Parathyroid adenoma (tissue), 2 donors: Measurements from ENCODE around the gene UAP1L1.
"Not testable (repeated sequence)": the region's sequence is repeated elsewhere in the genome, so short reads cannot be mapped to it uniquely, and the experiment has no call there.

ENCODE experiments used
- H2AFZ ChIP-seq: fragments of 300-600 bp; sonication (generic); one replicate; pipeline ENCODE4 v1.7.0; 2017; ENCODE audit warnings: antibody characterized with exemption, mild to moderate bottlenecking
- H3K27ac ChIP-seq: fragments of 300-600 bp; sonication (generic); one replicate; pipeline ENCODE4 v1.7.0; 2017
- H3K27me3 ChIP-seq: fragments of 300-600 bp; sonication (generic); one replicate; pipeline ENCODE4 v1.7.0; 2017; ENCODE audit warnings: low read length; ENCODE audit not compliant: control insufficient read depth, insufficient read depth
- H3K36me3 ChIP-seq: fragments of 300-600 bp; sonication (generic); one replicate; pipeline ENCODE4 v1.7.0; 2017; ENCODE audit warnings: low read length; ENCODE audit not compliant: control insufficient read depth, insufficient read depth
- H3K4me1 ChIP-seq: fragments of 300-600 bp; sonication (generic); one replicate; pipeline ENCODE4 v1.7.0; 2017; ENCODE audit warnings: control low read depth
- H3K4me2 ChIP-seq: fragments of 300-600 bp; sonication (generic); one replicate; pipeline ENCODE4 v1.7.0; 2017; ENCODE audit warnings: low read length
- H3K4me3 ChIP-seq: fragments of 300-600 bp; sonication (generic); one replicate; pipeline ENCODE4 v1.7.0; 2017; ENCODE audit warnings: low read depth, low read length
- H3K79me2 ChIP-seq: fragments of 300-600 bp; sonication (generic); one replicate; pipeline ENCODE4 v1.7.0; 2017; ENCODE audit warnings: control low read depth
- H3K9ac ChIP-seq: fragments of 300-600 bp; sonication (generic); one replicate; pipeline ENCODE4 v1.7.0; 2017; ENCODE audit warnings: mild to moderate bottlenecking
- H3K9me3 ChIP-seq: fragments of 300-600 bp; sonication (generic); one replicate; pipeline ENCODE4 v1.7.0; 2017; ENCODE audit warnings: low read length; ENCODE audit not compliant: control insufficient read depth
- CTCF ChIP-seq: fragments of 300-600 bp; sonication (generic); IDR thresholded peaks from one replicate; pipeline ENCODE4 v1.7.0; 2017; ENCODE audit warnings: antibody characterized with exemption, mild to moderate bottlenecking
- donor health status: primary hyperparathyroidism.

UAP1L1 gene

DNA sequence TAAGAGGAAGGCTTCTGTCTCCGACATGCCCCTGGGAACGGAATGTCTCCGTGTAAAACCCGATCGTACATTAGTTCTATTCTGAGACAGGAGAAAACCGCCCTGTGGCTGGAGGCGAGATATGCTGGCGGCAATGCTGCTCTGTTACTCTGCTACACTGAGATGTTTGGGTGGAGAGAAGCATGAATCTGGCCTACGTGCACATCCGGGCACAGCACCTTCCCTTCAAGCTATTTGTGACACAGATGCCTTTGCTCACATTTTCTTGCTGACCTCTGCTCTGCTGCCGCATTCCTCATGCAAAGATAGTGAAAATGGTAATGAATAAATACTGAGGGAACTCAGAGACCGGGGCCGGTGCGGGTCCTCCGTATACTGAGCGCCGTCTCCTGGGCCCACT lies 39.4 kb downstream of the UAP1L1 start:
- Histone ChIP-seq H3K27me3 (no peaks in the 10 kb centered on the region), H3K36me3 (no peaks in the 10 kb centered on the region), H3K9ac (no peak overlapping the region), H3K4me2 (no peak overlapping the region), H3K27ac (no peak overlapping the region), H3K9me3 (no peaks in the 10 kb centered on the region), H3K4me1 (peaks cover 3% of the 10 kb centered on the region), H3K4me3 (no peak overlapping the region), H2AFZ (no peak overlapping the region), H3K79me2 (no peaks in the 10 kb centered on the region)
- TF ChIP-seq CTCF: no peak

- no peaks in the 10 kb centered on the region for H3K79me2 ChIP-seq
- H3K4me3 ChIP-seq: no peak overlapping the region
- no peak for TF ChIP-seq CTCF
- no peak overlapping the region for H3K4me2 ChIP-seq
- peaks cover 3% of the 10 kb centered on the region for H3K4me1 ChIP-seq
- no peaks in the 10 kb centered on the region for H3K36me3 ChIP-seq
- no peak overlapping the region for H3K27ac ChIP-seq
- no peak overlapping the region for H3K9ac ChIP-seq
- no peak overlapping the region for H2AFZ ChIP-seq
- H3K9me3 ChIP-seq: no peaks in the 10 kb centered on the region
- no peaks in the 10 kb centered on the region for H3K27me3 ChIP-seq
Measured at GRCh38 chr9:137117269-137117731, 40.0 kb downstream of the UAP1L1 start.

- not testable (repeated sequence) for H3K4me3 ChIP-seq, H3K27ac ChIP-seq, H3K79me2 ChIP-seq, H3K9me3 ChIP-seq, H3K36me3 ChIP-seq, H3K9ac ChIP-seq, H3K4me1 ChIP-seq, H2AFZ ChIP-seq, H3K4me2 ChIP-seq, H3K27me3 ChIP-seq
Measured at GRCh38 chr9:137118092-137118603, 40.8 kb downstream of the UAP1L1 start.

DNA sequence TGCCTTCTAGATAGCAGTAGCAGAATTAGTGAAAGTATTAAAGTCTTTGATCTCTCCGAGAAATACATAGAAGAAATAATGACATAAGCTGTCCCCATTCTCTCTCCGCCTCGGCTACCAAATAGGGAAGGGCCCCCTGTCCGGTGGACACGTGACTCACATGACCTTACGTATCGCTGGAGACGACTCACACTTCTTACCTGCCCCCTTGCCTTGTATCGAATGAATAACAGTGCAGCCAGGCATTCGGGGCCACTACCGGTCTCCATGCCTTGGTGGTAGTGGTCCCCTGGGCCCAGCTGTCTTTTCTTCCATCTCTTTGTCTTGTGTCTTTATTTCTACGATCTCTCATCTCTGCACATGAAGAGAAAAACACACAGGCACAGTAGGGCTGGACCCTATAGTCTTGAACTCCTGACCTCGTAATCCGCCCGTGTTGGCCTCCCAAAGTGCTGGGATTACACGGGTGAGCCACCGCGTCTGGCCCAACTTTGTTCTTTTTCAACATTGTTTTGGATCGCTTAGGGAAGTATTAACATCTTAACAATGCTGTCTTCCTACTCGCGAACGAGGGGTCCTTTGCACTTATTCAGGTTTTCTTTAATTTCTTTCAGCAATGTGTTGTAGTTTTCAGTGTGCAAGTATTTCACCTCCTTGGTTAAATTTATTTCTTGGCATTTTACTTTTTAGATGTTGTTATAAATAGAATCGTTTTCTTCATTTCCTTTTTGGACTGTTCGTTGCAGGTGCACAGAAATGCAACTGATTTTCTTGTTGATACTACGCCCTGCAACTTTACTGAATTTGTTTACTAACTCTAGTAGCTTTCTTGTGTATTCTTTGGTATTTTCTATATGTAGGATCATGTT lies 44.8 kb downstream of the UAP1L1 start:
- H3K9me3 ChIP-seq, H3K4me3 ChIP-seq, H3K36me3 ChIP-seq, H3K27ac ChIP-seq, H3K79me2 ChIP-seq, H3K27me3 ChIP-seq, H3K4me2 ChIP-seq, H2AFZ ChIP-seq, H3K9ac ChIP-seq, H3K4me1 ChIP-seq: not testable (repeated sequence)

GRCh38 chr9:137122796-137123467 lies 45.6 kb downstream of the UAP1L1 start:
- H3K27ac ChIP-seq, H3K4me2 ChIP-seq, H3K79me2 ChIP-seq, H3K4me1 ChIP-seq, H3K27me3 ChIP-seq, H3K9me3 ChIP-seq, H2AFZ ChIP-seq, H3K9ac ChIP-seq, H3K4me3 ChIP-seq, H3K36me3 ChIP-seq: not testable (repeated sequence)

GRCh38 chr9:137123468-137123837 lies 46.1 kb downstream of the UAP1L1 start:
- Histone ChIP-seq H3K4me3 (no peak overlapping the region), H3K79me2 (no peaks in the 10 kb centered on the region), H3K4me1 (no peaks in the 10 kb centered on the region), H3K9me3 (no peaks in the 10 kb centered on the region), H3K36me3 (no peaks in the 10 kb centered on the region), H2AFZ (no peak overlapping the region), H3K4me2 (no peak overlapping the region), H3K27me3 (no peaks in the 10 kb centered on the region), H3K27ac (no peak overlapping the region), H3K9ac (no peak overlapping the region)
- no peak for TF ChIP-seq CTCF

GRCh38 chr9:137123952-137124462 lies 46.7 kb downstream of the UAP1L1 start:
- not testable (repeated sequence) for H3K4me2 ChIP-seq, H3K36me3 ChIP-seq, H3K4me1 ChIP-seq, H3K27ac ChIP-seq, H3K79me2 ChIP-seq, H3K27me3 ChIP-seq, H3K9ac ChIP-seq, H2AFZ ChIP-seq, H3K4me3 ChIP-seq, H3K9me3 ChIP-seq
